Stimulated activated CD4-positive, alpha-beta T cell treated with anti-CD3 and anti-CD28 coated beads, TNF-alpha, amount 100 ng/mL, for 1 hour (primary cell): Measurements from ENCODE around the gene HCN4.
"Not testable (repeated sequence)": the region's sequence is repeated elsewhere in the genome, so short reads cannot be mapped to it uniquely, and the experiment has no call there.

Experiments
- DNase-seq, 3 donors: peaks; one replicate each; pipeline ENCODE4 v3.0.0-alpha.2; 2020; ENCODE audit warnings: low read depth in 3 of 3, low spot score in 1 of 3

Gene HCN4

DNA sequence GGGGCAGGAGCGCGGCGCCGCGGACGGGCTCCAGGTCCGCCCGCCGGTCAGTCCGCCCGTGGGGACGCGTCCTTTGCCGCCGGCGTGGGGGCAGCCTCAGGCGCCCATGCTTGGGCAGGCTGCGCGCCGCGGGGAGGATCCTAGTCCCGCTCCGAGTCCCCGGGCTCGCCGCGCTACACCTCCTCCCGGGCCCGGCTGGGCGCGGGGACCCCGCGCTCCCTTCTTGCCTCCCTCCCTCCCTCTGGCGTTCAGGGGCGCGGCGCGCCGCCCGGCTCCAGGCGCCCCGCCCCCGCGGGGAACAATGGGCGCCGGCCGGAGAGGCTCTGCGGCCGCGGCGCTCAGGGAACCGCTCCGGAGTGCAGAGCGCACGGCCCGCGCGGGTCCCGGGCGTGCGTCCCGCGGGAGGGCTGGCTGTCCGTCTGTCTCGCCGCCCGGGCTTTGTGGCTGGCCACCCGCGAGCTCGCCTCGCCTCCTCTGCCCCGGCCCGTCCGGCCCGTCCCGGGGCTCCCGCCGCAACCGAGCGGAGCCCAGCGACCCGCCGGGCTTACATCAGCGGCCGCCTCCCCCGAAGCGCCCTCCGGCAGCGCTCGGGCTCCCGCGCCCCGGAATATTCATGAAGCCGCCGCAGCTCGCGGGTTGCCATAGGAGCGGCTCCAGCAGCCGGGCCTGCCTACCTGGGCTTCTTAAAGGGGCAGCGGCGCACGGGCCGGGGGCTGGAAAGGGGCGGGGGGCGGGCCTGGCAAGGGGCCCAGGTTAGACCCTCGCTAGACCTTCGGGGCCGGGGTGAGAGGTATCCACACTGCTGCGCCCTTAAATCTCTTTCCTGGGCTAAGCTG lies at the start of gene HCN4:
TSS of gene HCN4 (minus strand) at position 658 of the 836 bp plus-strand sequence. CDS start 688 bp downstream, outside the sequence.
- no peak for DNase-seq

GRCh38 chr15:73414876-73415275 lies 46.1 kb upstream of the HCN4 start:
- DNase-seq, result no peak

- no peak for DNase-seq
These were observed 34.4 kb upstream of the HCN4 start for GRCh38 chr15:73403171-73403570.

GRCh38 chr15:73400222-73400621 lies 31.5 kb upstream of the HCN4 start:
- not testable (repeated sequence) for DNase-seq

GRCh38 chr15:73398861-73399260 lies 30.1 kb upstream of the HCN4 start:
- no peak for DNase-seq

- DNase-seq, result no peak
These were observed 28.7 kb upstream of the HCN4 start for GRCh38 chr15:73397461-73397860.

DNA sequence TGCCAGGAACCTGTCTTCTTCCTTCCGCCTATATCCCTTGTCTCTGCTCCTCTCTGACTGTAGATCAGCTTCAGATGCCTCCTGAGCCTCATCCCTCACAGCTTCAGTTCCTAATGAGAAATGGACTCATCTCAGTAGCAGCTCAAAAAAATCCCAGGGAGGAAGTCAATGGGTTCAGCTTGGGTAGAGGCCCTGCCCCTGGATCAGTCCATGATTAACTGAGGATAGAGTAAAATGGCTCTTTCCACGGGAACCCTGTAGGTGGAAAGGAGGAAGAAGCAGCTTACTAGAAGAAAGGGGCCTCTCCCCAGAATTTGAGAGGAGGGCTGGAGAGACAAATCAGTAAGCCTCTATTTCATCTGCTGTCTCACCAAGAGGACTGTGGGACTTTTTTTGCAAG lies 26.9 kb upstream of the HCN4 start:
- DNase-seq, result no peak

DNA sequence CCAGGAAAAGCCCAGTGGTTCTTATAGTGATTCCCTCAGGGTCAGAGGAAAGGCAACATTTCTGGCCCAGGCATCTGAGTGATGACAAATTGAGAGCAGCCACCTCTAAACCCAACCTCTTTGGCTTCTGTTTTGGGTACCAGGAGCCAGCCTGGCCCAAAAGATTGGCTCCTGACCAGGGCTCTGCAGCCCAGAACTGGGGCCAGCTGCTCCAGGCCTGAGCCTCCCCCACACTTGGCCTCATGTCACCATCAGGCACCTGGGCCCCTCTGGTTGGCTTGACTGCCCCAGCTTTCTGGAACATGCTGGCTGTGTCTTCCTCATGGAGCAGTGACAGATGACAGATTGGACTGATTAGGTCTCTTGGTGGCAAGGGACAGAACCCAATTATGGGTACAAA lies 26.0 kb upstream of the HCN4 start:
- no peak for DNase-seq

GRCh38 chr15:73393336-73393735 lies 24.6 kb upstream of the HCN4 start:
- DNase-seq, result no peak

DNA sequence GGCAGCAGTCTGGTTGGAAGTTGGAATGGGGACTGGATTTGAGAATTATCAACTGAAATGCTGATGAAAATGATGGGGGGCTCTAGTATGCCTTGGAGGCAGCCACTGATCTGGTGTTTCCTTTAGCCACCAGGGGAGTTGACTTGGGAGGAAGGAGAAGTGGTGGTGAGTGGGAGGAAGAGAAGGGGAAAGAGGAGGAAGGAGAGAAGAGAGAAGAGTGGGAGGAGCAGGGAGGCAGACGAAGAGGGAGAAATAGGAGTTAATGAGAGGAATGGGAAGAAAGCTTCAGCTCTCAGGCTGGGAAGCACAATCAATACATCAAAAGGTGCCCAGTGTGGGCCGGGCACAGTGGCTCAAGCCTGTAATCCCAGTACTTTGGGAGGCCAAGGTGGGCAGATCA lies 23.3 kb upstream of the HCN4 start:
- DNase-seq, result no peak

DNA sequence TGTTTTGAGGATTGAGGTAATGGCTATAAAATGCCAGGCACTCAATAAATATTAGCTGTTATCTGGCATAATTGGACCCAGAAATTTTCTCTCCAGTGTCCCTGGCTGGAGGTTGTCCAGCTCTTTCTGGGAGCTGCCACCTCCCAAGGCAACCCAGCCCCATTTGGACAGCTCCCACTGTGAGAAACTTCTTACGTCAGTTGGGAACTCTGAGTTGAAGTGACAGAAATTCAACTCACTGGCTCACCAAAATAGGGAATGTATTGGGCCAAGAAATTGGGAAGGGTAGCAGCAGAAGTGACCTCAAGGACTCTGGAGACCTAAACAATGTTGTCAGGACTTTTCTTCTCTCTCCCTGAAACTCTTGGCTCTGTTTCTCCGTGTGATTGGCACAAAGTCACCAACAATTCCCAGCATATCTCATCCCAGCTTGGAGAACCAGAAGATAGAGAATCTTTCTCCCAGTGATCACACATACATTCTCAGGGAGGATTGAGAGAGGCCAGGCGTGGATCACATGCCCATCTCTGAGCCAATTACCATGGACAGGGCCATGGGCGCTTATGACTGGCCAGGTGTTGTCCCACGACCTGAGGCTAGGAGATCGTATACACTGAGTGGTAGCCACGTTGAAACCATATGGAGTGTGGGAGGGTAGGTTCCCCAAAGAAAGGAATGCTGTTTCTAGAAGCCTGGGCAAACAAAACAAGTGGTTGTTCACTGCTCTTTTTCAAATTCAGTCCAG lies 22.5 kb upstream of the HCN4 start:
- DNase-seq, result no peak

DNA sequence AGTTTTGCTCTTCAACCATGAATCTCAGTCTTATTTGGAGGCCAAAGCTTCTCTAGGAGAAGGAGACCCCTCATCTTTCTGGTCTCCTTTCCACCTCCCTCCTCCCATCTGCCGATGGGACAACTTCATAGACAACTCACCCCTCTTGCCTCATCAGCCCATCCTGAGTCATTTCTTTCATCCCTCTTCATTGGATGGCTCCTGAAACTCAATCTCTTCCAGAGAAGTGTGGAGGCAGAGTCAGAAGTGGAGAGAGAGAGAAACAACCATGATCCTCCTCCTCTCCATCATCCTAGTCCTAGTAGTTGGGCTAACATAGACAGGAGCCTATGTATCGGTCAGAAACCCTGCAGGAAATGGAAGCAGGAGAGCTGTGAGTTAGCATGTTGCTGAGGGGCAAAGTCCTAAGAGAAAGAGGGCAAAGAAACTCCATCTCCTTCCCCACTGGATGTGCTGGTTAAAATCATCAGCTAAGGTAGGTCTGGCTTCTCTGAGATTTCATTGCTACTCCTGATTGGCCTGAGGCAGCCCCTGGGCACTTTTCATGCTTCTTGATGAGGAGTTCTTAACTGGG lies 21.3 kb upstream of the HCN4 start:
- no peak for DNase-seq

GRCh38 chr15:73389539-73389938 lies 20.8 kb upstream of the HCN4 start:
- DNase-seq, result no peak

GRCh38 chr15:73388256-73388781 lies 19.6 kb upstream of the HCN4 start:
- DNase-seq, result no peak

- no peak for DNase-seq
These were observed 18.9 kb upstream of the HCN4 start for GRCh38 chr15:73387507-73388255.

GRCh38 chr15:73386886-73387506 lies 18.2 kb upstream of the HCN4 start:
- no peak for DNase-seq

- DNase-seq, result no peak
These were observed 17.5 kb upstream of the HCN4 start for GRCh38 chr15:73386238-73386637.

DNA sequence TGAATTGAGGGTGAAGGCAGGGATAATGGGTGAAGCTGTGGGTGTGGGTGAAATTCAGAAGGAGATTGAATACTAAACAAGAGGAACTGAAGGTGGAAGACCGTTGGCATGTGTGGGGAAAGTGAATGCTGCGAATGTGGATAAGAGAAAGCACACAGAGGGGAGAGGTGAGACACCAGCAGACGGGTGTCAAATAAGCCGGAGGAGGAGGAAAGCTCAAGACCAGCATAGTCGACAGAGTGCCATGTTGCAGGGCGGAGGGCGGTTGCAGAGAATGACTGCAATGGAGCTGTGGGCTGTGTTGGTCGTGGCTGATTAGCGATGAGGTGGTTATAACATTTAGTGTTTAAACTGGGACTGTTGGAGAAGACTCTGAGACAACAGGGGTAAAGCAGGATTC lies 16.4 kb upstream of the HCN4 start:
- DNase-seq, result no peak

GRCh38 chr15:73383310-73384189 lies 14.8 kb upstream of the HCN4 start:
- DNase-seq, result no peak

GRCh38 chr15:73382115-73382514 lies 13.4 kb upstream of the HCN4 start:
- DNase-seq, result no peak
